Activated T-helper 1 cell treated with Interleukin-2 at 50 U/mL for 16 hours (primary cell): ENCODE measurements around the gene CDK14.
"Not testable (repeated sequence)": the region's sequence is repeated elsewhere in the genome, so short reads cannot be mapped to it uniquely, and the experiment has no call there.

Experiments used
- DNase-seq: peaks from one replicate; pipeline ENCODE4 v3.0.0-alpha.2; 2020; ENCODE audit warnings: low read depth

Gene CDK14

DNA sequence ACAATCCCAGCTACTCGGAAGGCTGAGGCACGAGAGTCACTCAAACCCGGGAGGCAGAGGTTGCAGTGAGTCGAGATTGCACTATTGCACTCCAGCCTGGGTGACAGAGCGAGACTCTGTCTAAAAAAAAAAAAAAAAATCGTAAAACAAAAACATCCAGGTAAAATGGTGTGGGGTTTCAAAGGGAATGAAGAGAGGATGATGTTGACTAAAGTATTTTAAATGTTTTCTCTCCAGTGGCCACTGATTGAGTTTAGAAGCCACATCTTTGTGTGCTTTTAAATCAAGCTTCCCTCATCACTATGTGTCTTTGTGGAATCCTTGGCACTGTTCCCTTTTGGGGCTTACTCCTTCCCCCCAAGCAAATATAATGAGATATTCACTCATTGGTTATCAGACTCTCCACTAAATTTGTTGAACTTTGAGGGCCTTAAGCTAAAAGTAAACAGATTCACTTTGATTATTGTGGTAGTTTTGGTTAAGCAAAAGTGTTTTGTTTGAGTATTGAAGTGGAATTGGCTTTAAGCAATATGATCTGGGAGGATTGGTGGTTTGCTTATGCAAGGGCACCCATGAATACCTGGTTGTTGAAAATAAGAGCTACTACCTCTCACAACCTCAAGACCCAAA is 162.9 kb downstream of the CDK14 start:
- DNase-seq = no peak

DNA sequence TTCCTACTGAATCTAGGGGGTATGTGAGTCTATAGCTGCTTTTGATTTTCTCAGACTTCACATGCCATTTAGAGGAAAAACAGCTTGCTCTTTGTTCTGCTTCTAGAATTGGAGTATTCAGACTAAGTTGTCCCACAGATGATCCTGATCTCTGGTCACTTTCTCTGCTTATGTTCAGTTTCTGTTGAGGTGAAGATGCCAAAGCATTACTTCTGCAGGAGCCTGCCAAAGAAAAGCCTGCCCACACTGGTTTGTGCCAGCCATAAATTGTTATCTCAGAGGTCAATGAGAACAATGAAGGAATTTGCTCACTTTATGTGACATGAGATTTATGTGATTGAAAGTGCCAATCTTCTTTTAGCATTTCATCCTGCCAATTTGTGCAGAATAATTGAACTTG is 163.6 kb downstream of the CDK14 start:
- DNase-seq = no peak

DNA sequence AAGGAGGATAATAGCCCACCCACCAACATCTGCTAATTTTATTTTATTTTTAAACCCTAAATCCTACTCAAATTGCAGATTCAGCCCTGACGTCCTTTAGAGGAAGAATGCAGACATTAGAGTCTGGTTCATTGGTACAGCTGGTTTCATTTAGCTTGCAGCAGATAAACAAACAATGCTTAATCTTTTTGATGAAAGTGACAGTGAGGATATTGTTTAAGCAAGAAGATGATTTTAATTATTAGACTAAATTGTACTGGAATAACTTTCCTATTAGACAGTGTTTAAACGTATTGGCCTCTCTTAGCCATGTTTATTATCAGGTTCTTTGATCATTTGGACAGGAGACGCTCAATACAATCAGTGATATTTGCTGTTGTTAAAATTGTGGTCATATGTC is 164.8 kb downstream of the CDK14 start:
- DNase-seq = no peak

DNA sequence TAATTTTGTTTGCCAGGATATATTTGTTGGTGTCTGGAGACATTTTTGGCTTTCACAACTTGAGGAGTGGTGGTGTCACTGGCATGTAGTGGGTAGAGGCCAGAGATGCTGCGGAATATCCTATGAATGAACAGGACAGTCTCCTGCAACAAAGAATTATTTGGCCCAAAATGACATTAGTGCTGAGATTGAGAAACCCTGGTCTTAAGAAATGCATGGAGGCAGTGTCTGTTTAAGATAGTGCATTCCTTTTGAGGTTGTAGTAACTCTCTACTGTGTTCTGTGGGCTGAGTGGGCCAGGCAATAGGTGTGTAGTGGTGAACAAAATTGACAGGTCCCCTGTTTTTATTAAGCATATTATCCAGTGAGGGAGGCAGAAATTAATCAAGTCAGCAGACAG is 165.5 kb downstream of the CDK14 start:
- DNase-seq = no peak

DNA sequence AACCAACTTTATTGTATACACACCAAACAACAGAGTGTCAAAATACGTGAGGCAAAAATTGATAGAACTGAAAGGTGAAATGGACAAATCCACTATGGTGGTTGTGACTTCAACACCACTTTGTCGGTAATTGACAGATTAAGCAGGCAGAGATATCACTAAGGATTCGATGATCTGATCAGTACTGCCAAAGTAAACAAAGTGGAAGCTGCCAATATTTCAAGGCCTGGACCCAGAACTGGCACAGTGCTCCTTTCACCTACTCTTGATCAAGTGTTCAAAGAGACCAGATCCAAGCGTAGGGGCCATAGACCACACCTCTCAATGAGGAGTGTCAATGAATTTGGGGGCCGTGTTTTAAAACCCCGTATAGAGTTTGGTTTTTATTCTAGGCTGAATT is 167.0 kb downstream of the CDK14 start:
- no peak for DNase-seq

DNA sequence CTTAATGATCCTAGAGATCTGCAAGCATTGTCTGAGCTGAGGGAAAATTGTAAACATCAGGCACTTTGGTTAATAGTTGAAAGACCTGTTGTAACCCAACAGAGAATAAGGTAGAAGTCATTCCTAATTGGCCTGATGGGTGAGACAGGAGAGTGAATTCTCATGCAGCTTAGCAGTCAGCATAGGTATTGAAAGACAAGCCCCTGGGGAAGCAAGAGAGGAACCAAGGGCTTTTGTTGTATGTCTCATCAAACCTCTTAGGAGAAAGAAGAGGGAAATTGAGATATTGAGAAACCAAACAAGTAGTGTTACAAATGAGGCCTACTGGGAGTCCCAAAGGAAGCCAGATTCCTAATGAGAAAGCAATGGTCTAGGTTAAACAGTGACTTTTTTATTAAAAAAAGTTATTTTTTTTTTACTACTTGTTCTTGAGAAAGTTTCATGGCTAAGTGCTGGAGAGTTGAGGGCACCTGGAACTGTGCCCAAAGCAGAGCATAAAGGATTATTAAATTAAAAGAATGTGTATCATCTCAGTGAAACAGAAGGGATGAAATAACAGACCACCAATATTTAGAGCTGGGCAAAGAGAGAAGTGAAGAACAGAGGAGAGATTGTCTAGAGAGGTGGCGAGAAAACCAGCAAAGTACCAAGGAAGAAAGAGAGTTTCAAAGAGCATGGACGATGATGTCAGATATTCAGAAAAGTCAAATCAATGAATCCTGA is 168.9 kb downstream of the CDK14 start:
- DNase-seq = no peak

DNA sequence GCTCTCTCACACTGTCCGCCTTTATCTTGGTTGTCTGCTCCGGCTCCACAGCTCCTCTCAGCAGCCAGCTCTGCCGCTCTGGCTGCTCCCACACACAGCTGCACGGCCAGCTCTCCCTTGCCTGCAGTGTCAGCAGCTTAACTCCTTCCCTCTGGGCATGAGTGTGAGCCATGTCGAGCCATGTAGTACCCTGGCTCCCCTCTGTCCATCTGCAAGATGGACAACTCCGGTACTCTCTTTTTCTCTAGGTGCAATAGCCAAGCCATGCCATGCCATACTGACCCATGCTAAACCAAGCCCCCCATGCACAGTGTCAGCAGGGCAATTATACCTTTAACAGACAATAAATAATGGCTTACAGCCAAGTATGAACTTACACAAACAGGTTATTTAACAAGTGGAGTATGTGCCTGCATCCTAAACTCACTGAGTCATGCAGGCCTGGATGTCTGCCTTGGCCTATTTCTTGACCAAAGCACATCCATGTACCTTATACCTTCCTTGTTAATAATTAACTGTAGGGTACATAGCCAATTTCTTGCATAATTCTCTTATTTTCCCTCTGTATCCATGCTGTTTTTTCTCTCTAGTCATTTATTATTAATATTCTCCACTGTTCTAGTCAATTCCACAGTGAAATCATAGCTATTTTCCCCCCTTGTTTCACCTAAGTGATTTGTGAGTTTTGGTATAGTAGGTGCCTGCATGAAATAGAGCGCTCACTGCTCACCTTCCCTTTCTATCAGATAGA is 170.9 kb downstream of the CDK14 start:
- DNase-seq = no peak

DNA sequence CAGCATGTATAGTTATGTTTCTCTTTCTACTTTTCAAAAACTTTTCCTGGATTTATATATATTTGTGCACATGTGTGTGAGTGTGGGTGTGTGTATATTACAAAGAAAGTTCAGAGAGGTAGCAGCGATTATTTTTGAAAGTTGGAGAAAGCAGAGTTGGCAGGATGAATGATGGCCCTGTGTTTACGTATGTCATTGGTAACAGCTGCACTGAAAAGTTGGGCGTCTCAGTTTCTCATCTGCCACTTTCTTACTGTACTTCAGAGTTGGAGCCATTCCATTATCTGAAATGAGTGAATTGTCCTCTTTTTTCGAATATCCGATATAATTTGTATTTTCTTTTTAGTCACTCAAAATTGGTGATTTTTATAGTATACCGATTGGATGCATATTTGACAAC is 172.2 kb downstream of the CDK14 start:
- DNase-seq = no peak

DNA sequence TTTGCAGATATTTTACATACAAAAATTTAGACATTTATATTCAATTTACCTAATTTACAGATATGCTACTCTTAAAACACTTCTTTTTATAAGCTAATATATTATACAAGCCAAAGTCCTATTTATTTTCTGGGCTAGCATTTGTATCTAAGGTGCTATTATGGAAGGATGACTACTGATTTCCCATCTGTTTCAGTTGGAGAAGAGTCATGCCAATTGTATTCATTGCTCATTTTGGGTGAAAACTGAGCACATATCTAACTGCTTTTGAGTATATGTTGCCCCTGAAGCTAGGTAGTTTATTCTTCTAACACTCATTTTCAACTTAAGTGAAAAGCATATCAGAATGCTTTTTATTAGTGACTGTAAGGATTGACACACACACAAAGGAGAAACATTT is 172.9 kb downstream of the CDK14 start:
- DNase-seq = no peak

DNA sequence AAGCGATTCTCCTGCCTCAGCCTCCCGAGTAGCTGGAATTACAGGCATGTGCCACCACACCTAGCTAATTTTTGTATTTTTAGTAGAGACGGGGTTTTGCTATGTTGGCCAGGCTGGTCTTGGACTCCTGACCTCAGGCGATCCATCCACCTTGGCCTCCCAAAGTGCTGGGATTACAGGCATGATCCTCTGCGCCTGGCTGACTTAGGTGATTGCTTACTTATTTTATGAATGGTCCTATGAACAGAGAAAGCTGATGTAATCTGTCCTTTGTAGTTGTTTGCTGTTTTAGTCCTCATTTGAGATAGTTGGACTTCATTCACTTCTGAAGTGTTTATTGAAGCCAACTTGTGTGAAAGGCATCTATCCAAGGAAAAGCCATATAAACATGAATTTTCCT is 173.4 kb downstream of the CDK14 start:
- DNase-seq = not testable (repeated sequence)

DNA sequence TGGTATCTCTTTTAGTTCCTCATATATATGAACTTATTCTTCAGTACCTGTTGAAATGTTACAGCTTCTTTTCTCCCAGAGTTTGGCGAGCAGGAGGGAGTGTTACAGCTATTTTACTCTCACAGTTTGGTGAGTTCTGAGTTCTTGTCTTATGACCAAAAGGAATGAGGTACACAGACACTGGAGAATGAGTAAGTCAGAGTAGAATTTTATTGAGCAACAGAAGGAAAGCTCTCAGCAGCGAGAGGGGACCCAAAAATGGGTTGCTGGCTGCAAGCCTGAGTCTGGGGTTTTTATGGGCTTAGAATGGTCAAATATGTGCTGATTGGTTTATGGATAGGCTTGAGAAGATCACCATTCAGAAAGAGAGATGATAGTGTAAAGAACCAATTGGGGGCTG is 175.2 kb downstream of the CDK14 start:
- DNase-seq = no peak

DNA sequence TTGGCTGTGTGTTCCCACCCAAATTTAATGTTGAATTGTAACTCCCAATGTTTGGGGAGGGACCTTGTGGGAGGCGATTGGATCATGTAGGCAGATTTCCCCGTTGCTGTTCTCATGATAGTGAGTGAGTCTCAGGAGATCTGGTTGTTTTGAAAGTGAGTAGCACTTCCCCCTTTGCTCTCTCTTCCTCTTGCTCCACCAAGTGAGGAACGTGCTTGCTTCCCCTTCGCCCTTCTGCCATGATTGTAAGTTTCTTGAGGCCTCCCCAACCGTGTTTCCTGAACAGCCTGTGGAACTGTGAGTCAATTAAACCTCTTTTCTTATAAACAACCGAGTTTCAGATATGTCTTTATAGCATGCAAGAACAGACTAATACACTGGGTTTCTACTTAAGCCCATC is 176.3 kb downstream of the CDK14 start:
- DNase-seq = no peak

DNA sequence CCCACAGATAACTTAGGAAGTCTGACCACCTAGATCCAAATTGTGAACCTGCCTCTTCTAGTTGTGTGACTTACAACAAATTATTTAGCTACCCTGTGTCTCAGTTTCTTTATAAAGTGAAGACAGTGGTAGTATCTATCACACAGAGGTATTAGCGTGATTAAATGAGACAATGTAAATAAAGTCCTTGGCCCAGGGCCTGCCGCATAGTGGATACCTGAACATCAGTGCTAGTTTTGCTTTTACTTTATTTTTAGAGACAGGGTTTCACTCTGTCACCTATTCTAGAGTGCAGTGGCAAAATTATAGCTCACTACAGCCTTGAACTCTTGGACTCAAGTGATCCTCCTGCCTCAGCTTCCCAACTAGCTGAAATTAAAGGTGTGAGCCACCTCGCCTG is 177.1 kb downstream of the CDK14 start:
- no peak for DNase-seq

DNA sequence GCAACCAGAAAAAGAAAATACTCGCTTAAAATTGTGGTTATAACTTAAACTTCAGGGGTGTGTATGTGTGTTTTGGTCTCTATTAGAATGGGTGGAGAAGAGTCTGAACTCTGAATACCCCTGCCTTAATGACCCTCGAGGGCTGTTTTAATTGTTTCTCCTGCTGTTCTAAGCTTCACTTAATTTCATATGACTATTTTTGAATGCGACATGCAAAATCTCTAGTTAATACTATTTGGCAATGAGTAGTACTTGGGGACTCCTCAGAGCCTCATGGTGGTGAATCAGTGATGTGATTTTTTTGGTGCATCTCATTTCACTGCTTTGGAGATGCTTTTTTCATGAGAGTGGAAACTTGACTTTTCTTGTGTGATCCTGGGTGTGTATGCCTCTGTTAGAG is 178.6 kb downstream of the CDK14 start:
- DNase-seq = no peak

DNA sequence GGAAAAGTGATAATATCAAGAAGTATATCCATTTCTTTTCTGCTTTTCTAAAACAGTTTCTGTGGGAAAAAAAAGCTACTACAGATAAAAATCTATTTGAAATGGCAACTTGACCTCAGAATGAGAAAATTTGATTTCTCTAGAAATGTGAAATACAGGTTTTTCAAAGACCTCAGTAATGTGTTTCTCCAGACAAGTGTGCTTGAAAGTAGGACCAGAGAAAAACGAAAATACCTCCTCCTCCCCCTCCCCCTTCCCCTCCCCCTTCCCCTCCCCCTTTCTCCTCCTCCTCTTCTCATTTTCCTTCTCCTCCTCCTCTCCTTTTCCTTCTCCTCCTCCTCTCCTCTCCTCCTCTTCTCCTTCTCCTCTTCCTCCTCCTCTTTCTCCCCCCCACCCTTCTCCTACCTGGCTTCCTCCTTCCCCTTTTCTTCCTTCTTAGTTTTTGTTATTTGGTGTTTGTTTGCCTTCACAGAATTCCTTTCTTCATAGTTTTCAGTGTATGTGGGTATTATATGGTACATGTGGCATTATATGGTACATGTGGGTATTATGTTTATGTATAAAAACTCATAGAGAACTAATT is 179.4 kb downstream of the CDK14 start:
- no peak for DNase-seq

DNA sequence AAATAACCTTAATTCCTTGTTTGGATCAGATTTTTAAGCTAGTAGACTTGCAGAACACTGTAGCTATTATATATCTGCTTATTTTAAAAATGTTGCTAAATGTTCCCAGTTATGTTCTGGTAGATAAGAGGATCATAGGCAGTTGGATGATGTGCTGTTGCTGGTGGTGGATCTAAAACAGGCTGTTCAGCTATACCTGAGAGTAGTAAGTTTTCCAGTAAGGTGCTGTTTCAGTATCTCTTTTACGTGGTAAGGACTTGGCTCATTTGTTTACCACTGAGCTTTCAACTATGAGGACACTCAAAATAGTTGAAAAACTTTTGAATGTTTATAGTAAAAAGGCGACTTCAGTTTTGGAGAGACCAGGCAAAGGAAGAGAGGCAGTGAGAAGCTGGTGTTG is 180.9 kb downstream of the CDK14 start:
- no peak for DNase-seq

DNA sequence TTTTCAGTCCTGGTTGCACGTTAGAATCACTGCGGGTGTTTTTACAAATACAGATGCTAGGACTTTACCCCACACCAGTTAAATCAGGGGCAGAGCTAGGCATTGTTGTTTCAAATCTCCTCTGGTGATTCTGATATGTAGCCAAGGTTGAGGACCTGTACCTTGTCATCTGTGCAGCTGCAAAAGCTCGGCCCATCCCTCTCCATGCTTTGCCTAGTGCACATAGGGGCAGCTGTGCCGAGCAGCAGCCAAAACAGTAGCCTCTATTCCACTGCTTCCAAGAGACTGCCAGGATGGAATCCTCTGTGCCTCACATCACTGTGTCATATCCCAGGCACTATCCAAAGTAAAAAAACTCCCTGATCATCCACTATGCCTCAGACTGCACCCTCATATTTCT is 181.3 kb downstream of the CDK14 start:
- no peak for DNase-seq

DNA sequence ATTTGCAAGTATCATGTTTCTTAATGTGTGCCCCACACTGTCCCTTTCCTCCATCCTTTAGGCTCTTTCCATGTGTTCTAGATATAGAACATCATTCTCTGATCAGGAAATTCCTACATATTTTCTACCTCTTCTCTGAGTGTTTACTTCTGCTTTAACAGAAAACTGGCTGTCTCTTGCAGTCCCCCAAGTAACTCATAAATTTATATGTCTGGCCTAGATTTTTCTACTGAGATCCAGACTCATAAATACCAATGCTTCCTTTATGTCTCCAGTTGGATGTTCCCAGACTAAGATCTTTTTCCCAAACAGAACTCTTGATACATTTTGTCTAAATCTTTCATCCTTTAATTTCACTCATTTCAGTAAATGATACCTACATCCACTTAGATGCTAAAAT is 181.8 kb downstream of the CDK14 start:
- no peak for DNase-seq

DNA sequence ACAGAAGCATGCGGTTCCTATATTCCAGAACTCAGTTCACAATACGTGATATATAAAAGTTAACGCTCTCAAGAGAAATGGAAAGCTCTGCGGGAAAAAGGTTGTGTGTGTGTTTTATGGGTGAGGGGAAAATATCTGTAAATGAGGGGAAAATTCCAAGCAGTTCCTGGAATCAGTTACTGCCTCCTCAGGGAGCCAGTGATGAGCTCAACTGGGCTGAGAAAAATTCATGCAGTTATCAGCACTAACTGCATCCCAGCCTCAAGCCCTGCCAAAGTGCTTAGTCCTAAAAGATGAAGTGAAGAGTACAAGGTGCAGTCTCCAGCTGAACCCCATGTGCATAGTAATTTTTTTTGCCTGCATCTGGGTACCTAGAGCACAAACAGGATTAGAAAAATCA is 191.9 kb downstream of the CDK14 start:
- no peak for DNase-seq

DNA sequence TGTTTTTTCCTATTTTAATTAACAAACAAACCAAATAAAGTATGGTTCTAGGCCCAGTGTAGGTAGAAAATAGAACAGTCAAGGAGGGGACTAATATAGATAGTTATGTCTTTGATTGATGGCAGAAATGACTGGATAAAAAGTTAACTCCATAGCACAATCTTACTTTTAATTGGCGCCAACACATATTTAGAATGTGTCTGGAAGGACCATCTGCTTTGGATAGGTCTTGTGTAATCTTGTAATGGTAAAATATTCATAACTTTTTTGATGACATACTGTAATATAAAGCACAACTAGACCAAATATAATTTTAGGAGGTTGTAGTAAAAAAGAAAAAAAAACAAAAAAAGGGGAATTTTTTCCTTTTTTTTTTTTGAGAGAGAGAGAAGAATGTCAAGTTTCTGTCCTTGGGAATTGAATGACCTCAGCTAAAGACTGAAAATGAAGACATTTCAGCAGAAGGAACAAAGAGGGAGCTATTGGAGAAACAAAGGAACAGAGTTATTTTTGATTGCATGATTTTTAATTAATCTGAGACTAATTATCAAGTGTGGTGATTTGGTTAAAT is 193.7 kb downstream of the CDK14 start:
- DNase-seq = no peak

DNA sequence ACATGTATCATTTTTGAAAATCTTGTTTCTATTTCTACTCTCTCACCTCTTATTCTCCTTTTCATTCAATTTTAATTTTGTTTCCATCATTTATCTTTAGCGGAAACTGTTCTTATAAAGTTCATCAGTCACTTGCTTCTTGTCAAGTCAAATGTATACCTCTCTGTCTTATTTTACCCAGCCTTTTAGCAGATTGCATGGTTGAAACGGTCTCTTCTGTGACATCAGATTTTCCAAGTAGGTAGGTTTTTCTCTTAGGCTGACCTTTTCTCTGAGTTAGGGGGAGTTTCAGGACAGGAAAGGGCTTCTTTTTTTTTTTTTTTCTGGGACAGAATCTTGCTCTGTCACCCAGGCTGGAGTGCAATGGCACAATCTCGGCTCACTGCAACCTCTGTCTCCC is 195.5 kb downstream of the CDK14 start:
- DNase-seq = no peak

DNA sequence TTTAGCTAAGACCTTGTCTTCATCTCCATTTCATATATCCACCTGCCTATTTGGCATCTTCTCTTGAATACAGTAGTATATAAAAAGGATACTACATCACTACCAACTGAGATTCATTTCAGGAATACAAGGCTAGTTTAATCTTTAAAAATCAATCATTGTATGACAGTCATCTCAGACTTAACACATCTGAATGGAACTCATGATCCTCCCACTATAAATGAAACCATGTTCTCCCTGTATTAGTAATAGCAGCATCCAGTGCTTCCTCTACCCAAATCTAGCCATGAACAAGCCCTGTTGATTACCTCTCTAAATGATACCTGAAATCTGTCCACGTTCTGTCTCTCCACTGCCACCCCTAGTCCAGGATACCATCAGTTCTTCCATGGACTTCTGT is 196.2 kb downstream of the CDK14 start:
- no peak for DNase-seq

DNA sequence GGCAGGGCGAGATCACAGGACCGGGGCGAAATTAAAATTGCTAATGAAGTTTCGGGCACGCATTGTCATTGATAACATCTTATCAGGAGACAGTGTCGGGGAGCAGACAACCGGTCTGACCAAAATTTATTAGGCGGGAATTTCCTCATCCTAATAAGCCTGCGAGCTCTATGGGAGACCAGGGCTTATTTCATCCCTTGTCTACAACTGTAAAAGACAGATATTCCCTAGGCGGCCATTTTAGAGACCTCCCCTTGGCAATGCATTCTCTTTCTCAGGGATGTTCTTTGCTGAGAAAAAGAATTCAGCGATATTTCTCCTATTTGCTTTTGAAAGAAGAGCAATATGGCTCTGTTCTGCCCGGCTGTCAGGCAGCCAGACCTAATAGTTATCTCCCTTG is 198.1 kb downstream of the CDK14 start:
- not testable (repeated sequence) for DNase-seq
